Activated T-cell treated with anti-CD3 and anti-CD28 coated beads for 24 hours (primary cell): ENCODE data around the gene PTGIS.

Experiments
- DNase-seq: peaks from one replicate; pipeline ENCODE4 v3.0.0-alpha.2; 2020; ENCODE audit warnings: low read depth

The PTGIS gene

GRCh38 chr20:49529470-49529869, 38.5 kb downstream of the PTGIS start:
- DNase-seq = no peak

- DNase-seq = no peak
Observed at GRCh38 chr20:49526568-49526967, 41.4 kb downstream of the PTGIS start.

GRCh38 chr20:49526056-49526455, 41.9 kb downstream of the PTGIS start:
- DNase-seq = no peak

GRCh38 chr20:49523767-49524360, 44.1 kb downstream of the PTGIS start:
- DNase-seq = no peak

- no peak for DNase-seq
Observed at GRCh38 chr20:49521356-49521755, 46.6 kb downstream of the PTGIS start.

GRCh38 chr20:49519777-49520359, 48.1 kb downstream of the PTGIS start:
- no peak for DNase-seq

GRCh38 chr20:49519212-49519712, 48.7 kb downstream of the PTGIS start:
- no peak for DNase-seq

GRCh38 chr20:49518576-49518975, 49.4 kb downstream of the PTGIS start:
- DNase-seq = no peak

- no peak for DNase-seq
Observed at GRCh38 chr20:49517805-49518100, 50.2 kb downstream of the PTGIS start.

- no peak for DNase-seq
Observed at GRCh38 chr20:49516916-49517804, 50.8 kb downstream of the PTGIS start.

GRCh38 chr20:49515586-49515985, 52.4 kb downstream of the PTGIS start:
- DNase-seq = no peak

GRCh38 chr20:49513517-49513916, 54.4 kb downstream of the PTGIS start:
- DNase-seq = no peak

- no peak for DNase-seq
Observed at GRCh38 chr20:49513009-49513408, 54.9 kb downstream of the PTGIS start.

- no peak for DNase-seq
Observed at GRCh38 chr20:49511788-49512525, 56.0 kb downstream of the PTGIS start.

GRCh38 chr20:49510562-49511122, 57.3 kb downstream of the PTGIS start:
- no peak for DNase-seq

- no peak for DNase-seq
Observed at GRCh38 chr20:49508435-49509199, 59.3 kb downstream of the PTGIS start.

- DNase-seq = no peak
Observed at GRCh38 chr20:49507741-49508434, 60.0 kb downstream of the PTGIS start.

- DNase-seq = no peak
Observed at GRCh38 chr20:49505518-49505917, 62.4 kb downstream of the PTGIS start.

- no peak for DNase-seq
Observed at GRCh38 chr20:49503176-49503575, 64.8 kb downstream of the PTGIS start.

GRCh38 chr20:49501917-49502316, 66.0 kb downstream of the PTGIS start:
- no peak for DNase-seq

- no peak for DNase-seq
Observed at GRCh38 chr20:49497398-49497669, 70.6 kb downstream of the PTGIS start.
